HG03064 (cell line): ENCODE data around the gene TBL3.
"Not testable (repeated sequence)": the region's sequence is repeated elsewhere in the genome, so short reads cannot be mapped to it uniquely, and the experiment has no call there.

Source experiments
- ATAC-seq: cut with Tn5 transposase; IDR thresholded peaks from one replicate; pipeline ENCODE4 v1.9.1; 2021; ENCODE audit warnings: low read depth; ENCODE audit not compliant: unreplicated experiment

The TBL3 gene

DNA sequence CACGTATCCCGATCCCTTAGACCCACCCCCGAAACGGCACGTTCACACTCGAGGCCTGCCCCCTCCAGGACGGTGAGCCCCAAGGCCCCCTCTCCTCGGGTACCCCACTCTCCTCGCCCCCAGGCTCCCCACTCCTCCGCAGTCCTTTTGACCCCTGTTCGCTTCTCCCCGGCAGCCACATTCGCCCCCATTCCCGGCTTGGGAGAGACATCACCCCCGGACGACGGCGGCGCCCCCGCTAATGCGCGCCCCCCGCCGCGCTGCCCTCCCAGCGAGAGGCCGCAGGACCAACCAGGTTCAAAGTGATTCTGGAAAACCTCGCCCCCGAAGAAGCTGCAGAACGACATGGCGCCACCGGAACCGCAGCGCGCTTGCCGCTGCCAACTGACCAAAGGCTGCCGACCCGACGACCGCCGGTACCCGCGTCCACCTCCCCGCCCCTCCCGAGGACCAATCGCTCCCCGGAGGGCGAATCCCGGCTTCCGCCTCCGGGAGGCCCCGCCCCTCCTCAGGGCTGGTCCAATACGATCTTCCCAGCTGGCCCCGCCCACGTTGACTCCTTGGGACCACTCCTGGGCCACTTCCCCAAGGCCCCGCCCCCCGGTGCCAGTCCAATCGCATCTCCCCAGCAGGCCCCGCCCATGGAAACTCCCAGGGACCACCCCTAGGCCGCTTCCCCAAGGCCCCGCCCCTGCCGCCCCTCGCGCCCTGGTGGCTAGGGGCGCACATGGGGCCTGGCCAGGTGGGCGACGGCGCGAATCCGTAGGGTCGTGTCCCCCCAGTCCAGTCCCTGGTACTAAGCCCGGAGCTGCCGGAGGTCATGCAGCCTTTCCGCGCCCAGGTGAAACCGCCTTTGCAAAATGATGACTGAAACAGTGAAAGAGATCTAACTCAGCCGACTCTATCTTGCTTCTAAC lies 28.8 kb upstream of the TBL3 start, which contains the start of gene MSRB1:
Gene MSRB1 (minus strand): TSS at position 390 of the 917 bp plus-strand sequence. CDS start 43 bp downstream, at position 347.
- peak; percentile 77 for ATAC-seq

DNA sequence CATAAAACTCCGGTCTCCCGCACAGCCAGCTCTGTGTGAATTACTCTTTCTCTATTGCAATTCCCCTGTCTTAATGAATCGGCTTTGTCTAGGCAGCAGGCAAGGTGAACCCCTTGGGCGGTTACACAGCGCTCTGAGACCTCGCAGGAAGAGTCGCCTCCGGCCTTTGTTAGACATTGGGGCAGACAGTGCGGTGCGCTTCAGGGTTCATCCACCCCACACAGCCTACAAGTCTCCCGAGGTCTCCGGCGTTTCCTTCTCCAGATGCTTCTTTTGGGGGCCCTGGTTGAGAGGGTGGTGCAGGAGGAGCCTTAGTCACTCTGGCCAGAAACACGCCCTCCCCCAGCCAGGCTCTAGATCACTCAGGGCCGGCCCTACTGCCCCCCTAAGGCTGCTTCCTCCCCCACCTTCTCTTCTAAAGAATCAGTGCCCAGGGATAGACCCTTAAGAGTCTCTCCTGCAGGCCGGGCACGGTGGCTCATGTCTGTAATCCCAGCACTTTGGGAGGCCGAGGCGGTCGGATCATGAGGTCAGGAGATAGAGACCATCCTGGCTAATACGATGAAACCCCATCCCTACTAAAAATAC lies 27.1 kb upstream of the TBL3 start:
- no peak for ATAC-seq

DNA sequence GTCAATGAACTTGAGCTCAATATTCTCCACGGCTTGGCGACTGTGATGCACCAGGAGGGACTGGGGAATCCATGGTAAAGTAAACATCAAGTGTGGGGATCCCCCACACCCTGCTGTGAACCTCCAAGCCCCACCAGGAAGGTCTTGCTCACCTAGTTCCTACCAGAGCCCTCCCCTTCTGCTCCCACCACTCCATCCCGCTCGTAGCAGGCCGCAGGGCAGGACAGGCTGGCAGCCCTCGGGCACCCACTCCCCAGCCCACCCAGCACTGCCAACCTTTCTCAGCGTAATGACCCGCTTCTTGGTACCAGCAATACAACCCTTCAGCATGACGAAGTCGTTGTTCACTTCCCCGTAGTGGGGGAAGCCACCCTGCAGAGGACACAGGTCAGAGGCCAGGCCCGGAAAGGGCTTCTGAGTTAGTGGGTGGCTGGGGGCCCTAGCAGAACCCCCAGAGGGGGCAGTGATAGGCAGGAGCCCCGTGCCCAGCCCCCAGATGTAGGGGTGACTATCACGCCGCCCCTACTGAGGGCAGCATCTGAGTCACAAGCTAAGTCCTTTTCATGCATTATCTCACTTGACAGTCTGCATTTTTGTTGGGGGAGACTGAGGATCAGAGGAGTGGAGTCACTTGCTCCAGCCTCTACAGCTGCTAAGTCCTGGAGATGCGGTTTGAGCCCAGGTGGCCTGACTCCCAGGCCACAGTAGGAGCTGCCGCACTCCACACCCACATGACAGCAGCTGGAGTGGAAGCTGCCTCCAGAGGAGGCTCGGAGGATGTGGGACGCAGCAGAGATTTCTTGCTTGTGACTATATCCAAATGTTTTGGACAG lies 26.1 kb upstream of the TBL3 start:
- no peak for ATAC-seq

- ATAC-seq, result no peak
Measured at GRCh38 chr16:1946495-1947368, 25.1 kb upstream of the TBL3 start.

DNA sequence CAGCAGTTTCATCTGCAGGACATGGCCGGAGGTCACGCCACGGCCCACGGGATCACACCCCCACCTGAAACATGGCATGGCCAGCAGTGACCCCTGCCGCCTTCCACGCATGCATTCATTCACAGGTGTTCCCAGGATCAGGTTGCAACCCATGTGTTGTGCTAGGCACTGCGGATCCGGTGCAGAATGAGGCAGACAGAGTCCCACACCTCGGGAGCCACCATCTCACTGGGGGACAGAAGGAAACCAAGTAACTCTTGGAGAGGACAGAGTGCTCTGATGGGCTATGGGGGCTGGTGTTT lies 24.5 kb upstream of the TBL3 start:
- ATAC-seq, result no peak

GRCh38 chr16:1949507-1949906 lies 22.3 kb upstream of the TBL3 start:
- ATAC-seq, result no peak

GRCh38 chr16:1950047-1950446 lies 21.8 kb upstream of the TBL3 start:
- ATAC-seq, result no peak

- no peak for ATAC-seq
Measured at GRCh38 chr16:1950559-1950958, 21.3 kb upstream of the TBL3 start.

- ATAC-seq, result no peak
Measured at GRCh38 chr16:1953734-1954133, 18.1 kb upstream of the TBL3 start.

DNA sequence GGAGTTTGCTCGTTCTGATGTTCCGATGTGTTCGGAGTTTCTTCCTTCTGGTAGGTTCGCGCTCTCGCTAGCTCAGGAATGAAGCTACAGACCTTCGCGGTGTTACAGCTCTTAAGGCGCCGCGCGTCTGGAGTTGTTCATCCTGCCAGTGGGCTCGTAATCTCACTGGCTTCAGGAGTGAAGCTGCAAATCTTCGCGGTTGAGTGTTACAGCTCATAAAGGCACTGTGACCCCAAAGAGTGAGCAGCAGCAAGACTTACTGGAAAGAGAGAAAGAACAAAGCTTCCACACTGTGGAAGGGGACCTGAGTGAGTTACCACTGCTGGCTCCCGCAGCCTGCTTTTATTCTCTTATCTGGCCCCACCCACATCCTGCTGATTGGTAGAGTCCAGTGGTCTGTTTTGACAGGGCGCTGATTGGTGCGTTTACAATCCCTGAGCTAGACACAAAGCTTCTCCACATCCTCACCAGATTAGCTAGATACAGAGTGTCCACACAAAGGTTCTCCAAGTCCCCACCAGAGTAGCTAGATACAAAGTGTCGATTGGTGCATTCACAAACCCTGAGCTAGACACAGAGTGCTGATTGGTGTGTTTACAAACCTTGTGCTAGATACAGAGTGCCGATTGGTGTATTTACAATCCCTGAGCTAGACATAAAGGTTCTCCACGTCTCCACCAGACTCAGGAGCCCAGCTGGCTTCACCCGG lies 14.3 kb upstream of the TBL3 start:
- not testable (repeated sequence) for ATAC-seq

GRCh38 chr16:1958143-1958491 lies 13.7 kb upstream of the TBL3 start:
- not testable (repeated sequence) for ATAC-seq

DNA sequence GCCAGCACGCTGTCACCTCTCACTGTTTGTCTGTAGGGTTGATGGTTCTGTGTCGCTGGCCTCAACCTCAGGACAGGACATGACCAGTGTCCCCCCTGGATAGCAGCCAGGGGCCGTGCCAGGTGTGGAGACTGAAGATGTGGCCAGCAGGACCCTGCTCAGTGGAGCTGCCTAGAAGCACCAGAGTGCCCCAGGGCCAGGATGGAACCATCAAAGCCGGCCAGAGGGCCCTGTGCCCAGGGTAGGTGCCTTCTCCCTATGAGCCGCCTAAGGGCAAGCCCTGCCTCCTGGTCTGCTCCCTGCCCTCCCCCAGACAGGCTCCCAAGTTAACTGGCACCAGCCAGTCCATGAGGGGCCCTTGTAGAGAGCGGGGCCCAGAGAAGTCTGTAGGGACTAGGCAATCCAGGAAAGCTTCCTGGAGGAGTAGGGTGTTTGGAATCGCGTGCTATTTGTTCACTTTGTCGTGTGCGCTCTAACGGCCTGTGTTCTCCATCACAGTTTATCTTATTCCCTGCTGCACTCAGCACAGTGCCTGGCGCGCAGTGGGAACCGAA lies 13.1 kb upstream of the TBL3 start:
- ATAC-seq, result no peak

DNA sequence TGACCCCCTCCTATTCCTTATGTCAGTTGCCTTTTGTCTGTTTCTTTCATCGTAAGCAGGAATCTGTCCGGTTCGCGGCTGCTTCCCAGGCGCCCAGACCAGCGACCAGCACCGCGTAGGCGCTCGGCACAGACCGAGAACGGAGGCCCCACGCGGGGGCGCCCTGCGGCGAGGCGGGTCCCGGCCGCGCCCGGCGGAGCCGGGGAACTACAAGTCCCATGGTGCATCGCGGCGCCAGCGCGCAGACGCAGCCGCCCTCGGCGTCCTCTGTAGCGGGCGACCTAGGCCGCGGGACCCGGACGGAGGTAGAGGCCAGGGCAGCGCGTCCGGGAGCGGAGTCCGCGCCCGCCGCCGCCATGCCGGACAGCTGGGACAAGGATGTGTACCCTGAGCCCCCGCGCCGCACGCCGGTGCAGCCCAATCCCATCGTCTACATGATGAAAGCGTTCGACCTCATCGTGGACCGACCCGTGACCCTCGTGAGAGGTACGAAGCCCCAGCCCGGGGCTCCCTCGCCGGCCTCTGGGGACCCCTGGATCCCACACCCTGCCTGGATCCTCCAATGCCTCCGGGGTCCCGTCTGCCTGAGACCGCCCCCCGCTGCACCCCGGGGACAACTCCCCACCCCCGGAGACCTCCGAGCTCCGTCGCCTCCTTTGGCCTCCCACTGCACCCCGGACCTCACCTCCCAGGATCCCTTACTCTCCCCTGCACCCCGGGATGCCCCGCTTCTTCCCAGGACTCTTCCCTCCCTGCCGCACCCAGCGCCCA lies 12.4 kb upstream of the TBL3 start, which contains the start of gene NDUFB10:
Gene NDUFB10 (plus strand): TSS at position 270 of the 771 bp plus-strand sequence. CDS start 87 bp downstream, at position 357.
- no peak for ATAC-seq

GRCh38 chr16:1960665-1961630 lies 10.9 kb upstream of the TBL3 start:
- ATAC-seq, result no peak

- ATAC-seq, result no peak
Measured at GRCh38 chr16:1961651-1962067, 10.2 kb upstream of the TBL3 start.

GRCh38 chr16:1962161-1963153 lies 9.4 kb upstream of the TBL3 start:
- ATAC-seq, result not testable (repeated sequence)
